HG03571 (cell line): ENCODE data around the gene ZNF524.

Experiments used
- ATAC-seq: cut with Tn5 transposase; IDR thresholded peaks from one replicate; pipeline ENCODE4 v1.9.1; 2021; ENCODE audit not compliant: unreplicated experiment

Gene ZNF524

GRCh38 chr19:55641426-55642152 lies 41.5 kb downstream of the ZNF524 start:
- ATAC-seq: no peak

GRCh38 chr19:55642153-55643002 lies 42.3 kb downstream of the ZNF524 start:
- ATAC-seq: no peak

GRCh38 chr19:55643003-55643886 lies 43.2 kb downstream of the ZNF524 start, which contains the start of gene ZNF581:
Gene ZNF581 (plus strand): TSS chr19:55643649. CDS start chr19:55644572, 923 bp downstream.
- ATAC-seq: peak; percentile 31

GRCh38 chr19:55643887-55644176 lies 43.7 kb downstream of the ZNF524 start:
- ATAC-seq: no peak

- ATAC-seq: no peak
Measured at GRCh38 chr19:55644191-55644833, 44.2 kb downstream of the ZNF524 start.

GRCh38 chr19:55644842-55645511 lies 44.9 kb downstream of the ZNF524 start:
- no peak for ATAC-seq

GRCh38 chr19:55645512-55645881 lies 45.4 kb downstream of the ZNF524 start:
- ATAC-seq: no peak

- ATAC-seq: no peak
Measured at GRCh38 chr19:55646889-55647731, 47.0 kb downstream of the ZNF524 start.

- ATAC-seq: no peak
Measured at GRCh38 chr19:55647732-55648584, 47.9 kb downstream of the ZNF524 start, which contains the start of gene CCDC106. Gene CCDC106 (plus strand): TSS chr19:55648212. CDS start chr19:55649047, 835 bp downstream.

GRCh38 chr19:55648585-55649267 lies 48.6 kb downstream of the ZNF524 start:
- no peak for ATAC-seq

GRCh38 chr19:55649268-55650125 lies 49.4 kb downstream of the ZNF524 start:
- ATAC-seq: no peak

- ATAC-seq: no peak
Measured at GRCh38 chr19:55650126-55650557, 50.1 kb downstream of the ZNF524 start.

- ATAC-seq: no peak
Measured at GRCh38 chr19:55650602-55651230, 50.6 kb downstream of the ZNF524 start.

- no peak for ATAC-seq
Measured at GRCh38 chr19:55651236-55651635, 51.1 kb downstream of the ZNF524 start.

GRCh38 chr19:55652311-55653128 lies 52.4 kb downstream of the ZNF524 start:
- ATAC-seq: no peak
